Eye (tissue), 1 donor: Measurements from ENCODE around the gene HPN.
"Not testable (repeated sequence)": the region's sequence is repeated elsewhere in the genome, so short reads cannot be mapped to it uniquely, and the experiment has no call there.

Source experiments
- DNase-seq: peaks from one replicate; pipeline ENCODE4 v3.0.0-alpha.2; 2015

Gene HPN

DNA sequence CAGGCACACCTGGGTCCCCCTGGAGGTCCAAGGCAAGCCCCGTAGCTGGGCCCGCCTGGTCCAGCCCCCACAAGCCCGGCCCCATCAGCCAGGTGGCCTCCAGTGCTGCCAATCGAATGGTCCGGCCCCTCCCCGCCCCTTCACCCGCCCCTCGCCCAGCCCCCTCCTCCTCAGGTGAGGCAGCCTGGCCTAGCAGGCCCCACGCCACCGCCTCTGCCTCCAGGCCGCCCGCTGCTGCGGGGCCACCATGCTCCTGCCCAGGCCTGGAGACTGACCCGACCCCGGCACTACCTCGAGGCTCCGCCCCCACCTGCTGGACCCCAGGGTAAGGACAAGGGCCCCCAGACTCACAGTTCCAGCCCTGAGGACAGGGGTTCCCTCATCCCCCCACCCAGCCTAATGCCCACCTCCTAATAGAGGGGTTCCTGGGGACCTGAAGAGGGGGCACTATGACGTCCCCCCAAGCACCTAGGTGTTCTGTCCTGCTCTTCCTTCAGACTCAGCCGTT lies at the start of gene HPN:
HPN (plus strand) TSS at position 174 of the 508 bp plus-strand sequence. CDS start 786 bp downstream, outside the sequence.
- DNase-seq: no peak

DNA sequence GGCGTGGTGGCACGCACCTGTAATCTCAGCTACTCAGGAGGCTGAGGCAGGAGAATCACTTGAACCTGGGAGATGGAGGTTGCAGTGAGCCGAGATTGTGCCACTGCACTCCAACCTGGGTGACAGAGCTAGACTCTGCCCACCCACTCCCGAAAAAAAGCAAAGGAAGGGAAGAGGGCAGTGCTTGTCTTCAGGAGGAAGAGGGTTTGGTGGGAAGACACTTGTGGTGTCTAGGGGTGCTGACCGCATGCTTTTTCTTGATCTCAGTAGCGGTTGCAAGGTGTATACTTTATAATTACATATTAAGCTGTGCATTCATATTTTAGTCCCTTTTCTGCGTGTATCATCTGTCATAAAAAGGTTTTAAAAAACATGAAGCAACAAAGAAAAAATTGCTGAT lies 48.9 kb upstream of the HPN start:
- not testable (repeated sequence) for DNase-seq

DNA sequence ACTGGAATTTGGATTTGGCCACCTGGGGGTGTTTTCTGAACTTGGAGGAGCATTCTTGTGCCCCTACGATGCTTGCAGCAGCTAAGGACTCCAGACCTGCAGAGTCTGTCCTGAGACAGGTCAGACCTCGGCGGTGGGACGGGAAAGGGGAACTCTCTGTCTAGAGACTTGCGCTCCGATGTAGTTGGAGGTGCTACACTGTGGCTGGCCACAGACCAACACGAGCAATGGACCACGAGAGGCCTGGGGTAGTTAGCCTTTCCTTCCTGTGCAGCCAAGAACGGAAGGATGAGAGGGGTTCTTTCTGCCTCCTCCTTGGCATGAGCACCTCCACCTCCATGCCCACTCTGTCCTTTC lies 47.3 kb upstream of the HPN start:
- no peak for DNase-seq

DNA sequence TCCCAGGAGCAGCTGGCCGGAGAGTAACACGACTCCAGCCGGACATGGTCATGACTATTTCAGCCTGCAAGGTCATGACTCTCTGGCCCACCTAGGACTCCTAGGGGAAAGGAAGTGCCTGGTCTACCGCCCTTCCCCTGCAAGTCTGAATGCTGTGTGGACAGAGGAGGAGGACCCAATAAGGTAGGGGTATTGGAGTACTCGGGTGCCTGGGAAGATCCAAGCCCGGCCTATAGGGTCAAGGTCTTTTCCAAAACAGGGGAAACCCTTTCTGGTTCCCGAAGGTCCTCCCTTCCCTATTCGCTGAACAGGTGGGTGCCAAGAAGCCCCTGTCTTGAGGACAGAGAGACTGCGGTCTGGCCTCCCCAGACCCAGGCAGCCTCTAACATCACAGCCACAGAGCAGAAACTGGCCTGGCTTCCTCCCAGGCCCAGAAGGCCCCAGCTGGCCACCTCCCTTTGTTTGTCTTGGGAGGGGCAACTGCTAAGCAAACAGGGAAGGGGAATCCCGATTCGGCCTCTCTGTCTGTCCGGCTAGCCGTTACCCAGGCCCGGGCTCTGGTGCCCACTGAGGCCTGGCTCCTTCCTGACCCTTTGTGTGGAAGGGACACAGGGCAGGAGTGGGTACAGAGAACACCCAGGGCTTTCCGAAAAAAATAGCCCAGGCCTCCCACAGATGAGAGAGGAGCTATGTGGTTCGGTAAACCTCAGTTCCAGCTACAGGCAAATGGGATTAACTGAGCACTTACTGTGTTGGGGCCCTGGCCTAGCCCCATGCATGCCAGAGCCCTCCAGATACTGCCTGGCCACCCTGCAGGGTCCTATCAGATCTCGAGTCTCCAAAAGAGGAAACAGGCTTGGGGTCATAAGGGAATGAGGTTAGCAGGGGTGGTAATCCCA lies 46.6 kb upstream of the HPN start:
- no peak for DNase-seq

DNA sequence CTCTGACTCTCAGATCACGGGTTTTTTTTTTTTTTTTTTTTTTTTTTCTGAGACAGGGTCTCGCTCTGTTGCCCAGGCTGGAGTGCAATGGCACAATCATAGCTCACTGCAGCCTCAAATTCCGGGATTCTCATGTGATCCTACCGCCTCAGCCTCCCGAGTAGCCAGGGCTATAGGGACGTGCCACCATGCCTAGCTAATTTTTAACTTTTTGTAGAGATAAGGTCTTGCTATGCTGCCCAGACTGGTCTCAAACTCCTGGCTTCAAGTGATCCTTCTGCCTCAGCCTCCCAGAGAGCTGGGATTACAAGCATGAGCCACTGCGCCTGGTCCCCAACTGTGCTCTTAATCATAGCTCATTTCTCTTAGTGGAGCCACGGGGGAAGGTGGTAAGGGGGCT lies 46.0 kb upstream of the HPN start:
- DNase-seq: no peak

DNA sequence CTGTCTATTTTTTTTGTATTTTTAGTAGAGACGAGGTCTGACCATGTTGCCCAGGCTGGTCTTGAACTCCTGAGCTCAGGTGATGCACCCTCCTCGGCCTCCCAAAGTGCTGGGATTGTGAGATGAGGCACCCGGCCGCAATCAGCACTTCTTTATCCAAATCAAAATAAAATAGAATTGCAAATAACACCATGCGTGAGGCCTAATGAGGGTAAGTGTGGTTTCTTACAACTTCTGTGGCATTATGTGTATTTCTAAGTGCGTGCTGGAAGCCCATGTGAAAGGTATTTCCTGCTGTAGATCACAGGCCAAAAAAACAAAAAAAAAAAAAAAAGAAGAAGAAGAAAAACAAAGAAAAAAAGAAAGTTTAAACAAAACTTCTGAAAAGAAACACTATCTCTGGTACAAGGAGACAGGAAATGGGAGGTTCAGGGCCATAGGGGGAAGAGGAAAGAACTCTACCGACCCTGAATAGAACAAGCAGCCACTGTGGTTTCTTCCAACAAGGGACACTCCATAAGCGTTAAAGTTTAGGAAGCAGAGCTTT lies 44.4 kb upstream of the HPN start:
- no peak for DNase-seq

DNA sequence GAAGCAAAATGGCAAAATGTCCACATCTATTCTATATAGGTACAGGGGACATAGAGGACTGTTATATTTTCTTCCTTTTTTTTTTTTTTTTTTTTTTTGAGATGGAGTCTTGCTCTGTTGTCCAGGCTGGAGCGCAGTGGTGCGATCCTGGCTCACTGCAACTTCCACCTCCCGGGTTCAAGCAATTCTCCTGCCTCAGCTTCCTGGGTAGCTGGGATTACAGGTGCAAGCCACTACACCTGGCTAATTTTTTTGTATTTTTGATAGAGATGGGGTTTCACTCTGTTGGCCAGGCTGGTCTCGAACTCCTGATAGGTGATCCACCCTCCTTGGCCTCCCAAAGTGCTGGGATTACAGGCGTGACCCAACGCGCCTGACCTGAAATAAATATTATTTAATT lies 43.3 kb upstream of the HPN start:
- DNase-seq: not testable (repeated sequence)

DNA sequence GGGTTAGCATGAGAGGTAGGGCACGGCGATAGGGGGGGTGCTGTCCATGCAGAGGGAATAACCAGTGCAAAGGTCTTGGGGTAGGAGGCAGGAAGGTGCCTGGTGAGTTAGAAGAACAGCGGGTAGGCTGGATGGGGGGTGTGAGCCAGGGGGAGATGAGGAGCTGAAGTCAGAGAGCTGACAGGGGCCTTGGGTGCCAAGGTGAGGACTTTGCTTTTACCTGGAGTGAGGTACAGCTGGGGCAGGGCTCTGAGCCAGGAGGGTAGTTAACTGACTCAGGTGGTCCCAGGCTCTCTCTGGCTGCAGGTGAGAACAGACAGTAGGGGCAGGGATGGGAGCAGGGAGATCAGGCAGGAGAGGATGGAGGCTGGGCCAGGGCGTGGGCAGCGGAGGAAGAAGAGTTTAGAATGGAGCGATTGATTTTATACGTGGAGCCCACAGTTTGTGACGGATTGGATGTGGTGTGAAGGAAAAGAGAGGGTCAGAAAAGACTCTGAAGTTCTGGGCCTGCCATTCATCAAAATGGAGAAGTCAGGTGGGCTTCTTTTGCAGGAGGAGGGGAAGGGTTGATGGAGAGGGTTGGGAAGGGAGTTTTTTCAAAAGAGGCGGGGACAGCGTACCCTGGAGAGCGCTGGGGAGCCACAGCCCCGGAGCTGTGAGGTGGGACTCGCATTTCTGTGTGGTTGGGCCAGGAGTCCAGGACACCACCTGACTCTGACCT lies 42.6 kb upstream of the HPN start:
- DNase-seq: no peak

DNA sequence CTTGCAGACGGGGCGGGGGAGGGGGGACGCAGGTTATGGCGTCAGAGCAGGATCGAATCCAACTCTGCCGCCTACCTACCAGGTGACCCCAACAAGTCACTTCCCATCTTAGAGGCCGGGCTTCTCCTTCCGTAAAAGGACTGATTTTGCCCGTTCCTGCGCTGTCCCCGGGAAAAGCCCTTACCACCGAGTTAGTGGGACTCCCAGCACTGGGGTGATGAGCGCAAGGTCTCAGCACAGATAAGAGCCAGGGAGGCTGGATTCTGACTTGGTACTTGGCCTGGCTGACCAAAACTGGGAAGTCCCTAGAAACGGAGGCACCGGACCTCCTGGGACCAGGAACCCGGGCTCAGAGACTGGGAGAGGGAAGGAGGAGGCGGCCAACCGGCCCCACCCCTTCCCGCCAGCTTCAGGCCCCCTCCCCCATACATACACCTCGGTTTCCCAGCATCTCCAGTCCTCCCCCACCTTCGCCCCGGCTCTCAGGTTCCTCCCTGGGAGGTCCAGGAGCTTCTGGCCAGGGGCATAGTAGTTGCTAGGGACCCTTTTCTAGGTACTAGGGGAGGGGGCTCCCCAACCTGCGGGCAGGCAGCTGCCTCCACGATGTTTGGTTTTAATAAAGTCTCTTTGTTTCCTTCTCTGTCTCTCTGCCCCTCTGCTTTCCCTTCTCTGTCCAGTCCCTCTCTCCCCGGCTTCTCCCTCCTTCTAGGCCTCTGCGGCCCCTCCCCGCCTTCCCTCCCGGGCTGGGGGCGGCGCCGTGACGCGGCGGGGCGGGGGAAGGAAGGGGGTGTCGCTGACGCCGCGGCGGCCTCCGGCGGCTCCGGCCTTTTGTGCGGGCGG lies 41.8 kb upstream of the HPN start, which contains the start of gene GRAMD1A:
GRAMD1A (plus strand) TSS at position 826 of the 840 bp plus-strand sequence. CDS start 156 bp downstream, outside the sequence.
- peak; percentile 95 for DNase-seq

DNA sequence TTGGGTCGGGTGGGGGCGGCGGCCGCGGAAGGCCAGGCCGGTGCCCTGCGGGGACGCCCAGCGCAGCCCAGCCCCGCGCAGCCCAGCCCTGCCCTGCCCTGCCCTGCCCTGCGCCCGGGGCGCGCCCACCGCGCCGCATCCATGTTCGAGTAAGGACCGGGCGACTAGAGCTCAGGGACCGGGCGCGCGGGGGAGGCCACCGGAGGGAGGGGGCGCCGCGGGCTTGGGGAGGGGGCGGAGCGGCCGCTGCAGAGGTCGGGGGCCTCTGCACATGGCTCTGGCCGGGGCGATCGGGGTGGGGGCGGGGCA lies 41.2 kb upstream of the HPN start:
- no peak for DNase-seq

DNA sequence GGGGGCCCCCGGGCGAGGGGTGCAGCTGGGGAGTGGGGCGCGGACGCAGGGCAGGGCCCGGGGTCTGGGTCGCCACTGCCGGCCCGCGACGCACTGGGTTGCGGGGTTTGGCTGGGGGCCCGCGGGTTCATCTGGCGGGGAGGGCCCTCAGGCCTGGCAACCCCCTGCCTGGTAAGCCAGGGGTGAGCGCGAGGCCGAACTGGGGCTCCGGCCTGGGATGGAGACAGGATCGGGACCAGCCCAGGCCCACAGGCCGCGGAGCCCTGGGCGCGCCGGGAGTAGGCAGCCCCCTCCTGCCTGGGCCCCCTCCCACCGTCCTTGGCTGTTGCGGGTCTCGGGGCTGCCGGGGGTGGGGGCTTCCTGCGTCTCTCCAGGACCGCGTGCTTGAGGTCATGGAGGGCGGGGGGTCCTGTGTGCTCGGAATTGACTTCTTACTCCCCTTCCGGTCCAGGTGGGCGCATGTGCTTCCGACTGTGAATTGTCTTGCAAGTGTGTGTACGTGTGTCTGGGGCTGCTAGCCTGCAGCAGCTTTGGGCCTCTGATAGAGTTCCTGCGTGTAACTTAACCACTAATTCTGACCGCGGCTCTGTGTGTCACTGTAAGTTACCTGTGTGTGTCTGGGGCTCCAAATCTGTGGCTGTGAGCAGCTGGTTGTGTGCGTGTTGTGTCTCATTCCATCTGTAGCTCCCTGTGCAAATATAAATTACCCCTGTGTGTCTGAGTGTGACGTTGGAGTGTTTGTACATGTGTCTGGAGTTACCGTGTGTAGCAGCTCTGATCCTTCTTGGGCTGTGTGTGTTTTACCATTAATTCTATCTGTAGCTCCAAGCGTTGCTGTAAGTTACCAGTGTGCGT lies 40.6 kb upstream of the HPN start:
- DNase-seq: peak; percentile 69

DNA sequence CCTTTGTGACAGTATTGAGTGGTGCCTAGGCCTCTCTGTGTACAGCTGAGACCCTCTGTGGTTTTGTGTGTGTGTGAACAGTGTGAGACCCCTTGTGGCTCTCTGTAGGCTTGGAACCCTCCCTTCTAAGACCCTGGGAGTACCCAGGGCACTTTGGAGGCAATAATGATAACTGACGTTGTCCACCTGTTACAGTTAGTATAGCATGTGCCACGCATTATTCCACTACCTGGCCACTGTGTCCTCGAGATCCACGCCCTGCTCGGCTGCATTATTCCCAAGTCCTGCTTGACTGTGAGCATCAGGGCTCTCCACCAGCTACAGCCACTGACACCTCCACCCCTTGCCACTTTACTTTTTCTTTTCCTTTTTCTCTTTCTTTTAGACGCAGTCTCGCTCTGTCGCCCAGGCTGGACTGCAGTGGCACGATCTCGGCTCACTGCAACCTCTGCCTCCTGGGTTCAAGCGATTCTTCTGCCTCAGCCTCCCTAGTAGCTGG lies 39.4 kb upstream of the HPN start:
- no peak for DNase-seq

DNA sequence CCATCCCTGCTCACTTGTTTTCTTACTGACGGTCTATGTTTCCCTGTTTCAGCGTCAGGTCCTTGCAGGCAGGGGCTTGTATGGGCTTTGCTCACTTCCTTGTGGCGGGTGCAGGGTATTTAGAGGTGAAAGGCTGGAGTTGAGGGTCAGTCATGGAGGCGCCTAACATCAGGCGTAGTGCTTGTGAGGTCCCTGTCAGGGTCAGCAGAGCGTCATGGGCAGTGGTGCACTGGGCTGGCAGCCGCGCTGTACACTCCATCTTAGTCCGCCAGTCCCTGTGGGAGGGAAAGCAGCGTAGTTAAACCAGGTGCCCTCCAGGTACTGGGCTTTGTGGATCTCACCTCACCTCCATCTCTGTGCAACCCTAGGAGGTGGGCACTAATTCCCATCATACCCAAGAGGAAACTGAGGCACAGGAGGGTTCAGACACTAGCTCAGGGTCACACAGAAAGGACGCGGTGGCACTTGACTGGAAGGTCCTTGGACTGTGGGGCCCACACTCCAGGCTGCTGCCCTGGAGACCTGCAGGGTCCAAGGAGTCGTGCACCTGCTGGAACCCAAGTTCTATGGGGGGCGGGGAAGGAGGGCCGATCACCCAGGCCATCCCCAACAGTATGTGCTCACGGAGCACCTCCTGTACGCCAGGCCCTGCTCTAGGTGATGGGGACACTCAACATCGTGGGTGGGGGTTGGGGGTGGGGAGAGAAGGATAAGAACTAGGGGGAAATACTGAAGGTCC lies 36.8 kb upstream of the HPN start:
- DNase-seq: no peak

DNA sequence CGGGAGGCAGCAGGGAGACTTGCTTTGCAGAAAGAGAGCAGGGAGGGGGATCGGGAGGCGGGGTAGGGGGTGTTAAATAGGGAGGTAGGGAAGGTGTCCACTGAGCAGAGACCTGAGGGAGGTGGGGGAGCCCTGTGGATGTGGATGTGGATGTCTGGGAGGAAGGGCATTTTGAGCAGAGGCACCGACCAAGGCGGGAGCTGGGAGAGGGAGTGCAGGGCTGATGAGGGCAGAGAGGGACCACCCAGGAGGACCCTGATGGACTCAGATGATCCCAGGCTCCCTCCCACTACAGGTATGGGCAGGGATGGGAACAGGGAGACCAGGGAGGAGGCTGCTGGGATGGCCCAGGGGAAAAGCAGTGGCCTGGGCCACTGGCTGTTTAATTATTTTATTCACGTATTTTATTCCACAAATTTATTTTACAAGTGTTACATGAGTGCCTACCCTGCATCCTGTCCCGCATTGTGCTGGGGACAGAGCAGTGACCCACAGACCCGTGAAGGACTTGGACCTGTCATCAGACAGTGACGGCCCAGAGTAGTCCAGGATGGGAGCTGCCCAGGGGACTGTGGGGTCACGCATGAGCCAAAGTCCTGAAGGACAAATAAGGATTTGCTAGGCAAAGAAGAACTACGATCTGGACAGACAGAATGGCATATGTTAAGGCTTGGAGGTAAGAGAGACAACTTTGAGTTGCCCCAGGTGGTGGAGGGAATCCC lies 36.1 kb upstream of the HPN start:
- no peak for DNase-seq

DNA sequence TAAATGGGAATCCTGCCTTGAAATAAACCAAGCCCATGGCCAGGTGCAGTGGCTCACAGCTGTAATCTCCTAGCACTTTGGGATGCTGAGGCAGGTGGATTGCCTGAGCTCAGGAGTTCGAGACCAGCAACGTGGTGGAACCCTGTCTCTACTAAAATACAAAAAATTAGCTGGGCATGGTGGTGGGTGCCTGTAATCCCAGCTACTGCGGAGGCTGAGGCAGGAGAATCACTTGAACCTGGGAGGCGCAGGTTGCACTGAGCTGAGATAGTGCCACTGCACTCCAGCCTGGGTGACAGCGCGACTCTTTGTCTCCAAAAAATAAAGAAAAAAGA lies 35.5 kb upstream of the HPN start:
- not testable (repeated sequence) for DNase-seq

DNA sequence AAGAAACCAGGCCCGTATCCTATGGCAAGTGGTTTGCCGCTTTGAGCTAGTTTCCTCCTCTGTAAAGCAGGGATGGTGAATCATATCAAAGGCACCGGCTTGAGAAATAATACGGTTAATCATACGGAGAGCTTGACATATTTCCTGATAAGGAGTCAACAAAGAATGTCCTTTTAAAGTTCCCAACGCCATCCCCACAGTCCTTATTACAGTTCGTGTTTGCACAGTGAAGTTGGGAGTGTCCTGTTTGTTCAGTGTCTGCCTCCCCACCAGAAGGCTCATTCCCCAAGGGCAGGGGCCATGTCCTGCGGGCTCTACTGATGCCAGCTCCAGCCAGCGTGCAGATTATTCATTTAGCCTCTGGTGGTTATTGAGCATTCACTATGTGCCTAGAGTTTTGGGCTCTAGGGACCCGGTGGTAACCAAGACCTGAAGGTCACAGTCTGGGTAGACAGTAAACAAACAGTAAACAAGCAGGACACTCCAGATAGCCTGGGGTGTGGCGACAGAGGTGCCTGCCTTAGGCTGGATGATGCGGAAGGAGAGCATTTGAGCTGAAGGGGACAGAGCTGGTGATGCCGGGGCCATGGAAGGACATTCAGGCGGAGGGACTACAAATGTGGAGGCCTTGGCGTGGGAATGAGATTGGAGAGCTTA lies 35.1 kb upstream of the HPN start:
- no peak for DNase-seq

DNA sequence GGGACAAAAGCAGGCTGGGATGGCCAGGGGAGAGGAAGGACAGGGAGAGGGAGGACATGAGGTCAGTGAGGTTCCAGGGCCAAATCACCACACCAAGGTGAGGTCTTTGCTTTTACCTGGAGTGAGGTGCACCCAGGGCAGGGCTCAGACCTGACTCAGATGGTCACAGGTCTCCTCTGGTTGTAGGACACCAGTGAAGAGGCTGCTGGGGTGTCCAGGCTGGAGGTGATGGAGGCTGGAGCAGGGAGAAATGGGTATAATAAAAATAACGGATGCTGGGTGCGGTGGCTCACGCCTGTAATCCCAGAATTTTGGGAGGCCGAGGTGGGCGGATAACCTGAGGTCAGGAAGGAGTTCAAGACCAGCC lies 34.5 kb upstream of the HPN start:
- no peak for DNase-seq

DNA sequence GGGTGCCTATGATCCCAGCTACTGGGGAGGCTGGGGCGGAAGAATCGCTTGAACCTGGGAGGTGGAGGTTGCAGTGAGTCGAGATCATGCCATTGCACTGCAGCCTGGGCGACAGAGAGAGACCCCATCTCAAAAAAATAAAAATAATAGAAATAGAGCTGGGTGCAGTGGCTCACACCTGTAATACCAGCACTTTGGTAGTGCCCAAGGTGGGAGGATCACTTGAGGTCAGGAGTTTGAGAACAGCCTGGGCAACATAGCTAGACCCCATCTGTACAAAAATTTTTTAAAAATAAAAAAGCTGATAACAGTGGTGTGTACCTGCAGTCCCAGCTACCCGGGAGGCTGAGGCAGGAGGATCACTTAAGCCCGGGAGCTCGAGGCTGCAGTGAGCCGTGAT lies 34.1 kb upstream of the HPN start:
- DNase-seq: not testable (repeated sequence)

DNA sequence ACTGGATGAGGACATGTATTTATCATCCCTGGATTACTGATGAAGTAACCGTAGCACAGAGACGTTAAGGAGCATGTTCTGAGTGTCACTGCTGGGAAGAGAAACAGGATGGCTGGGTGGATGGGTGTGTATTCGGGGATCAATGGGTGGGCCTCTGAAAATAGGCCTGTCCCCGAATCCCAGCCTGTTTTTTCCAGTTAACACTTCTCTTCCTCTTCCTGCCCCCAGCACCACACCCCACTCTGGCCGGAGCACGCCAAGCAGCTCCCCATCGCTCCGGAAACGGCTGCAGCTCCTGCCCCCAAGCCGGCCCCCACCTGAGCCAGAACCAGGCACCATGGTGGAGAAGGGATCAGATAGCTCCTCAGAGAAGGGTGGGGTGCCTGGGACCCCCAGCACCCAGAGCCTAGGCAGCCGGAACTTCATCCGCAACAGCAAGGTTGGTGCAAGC lies 32.6 kb upstream of the HPN start:
- no peak for DNase-seq
